GM12878 (cell line): ENCODE data around the gene PPM1D. TPM values are rescaled to one million over a fixed set of nuclear protein-coding genes. Genes with fewer than 3 reads are reported as not detected.

Experiments used
- ATAC-seq: fragments of 200-7000 bp; cut with Tn5 transposase; 3 replicates; pipeline ENCODE4 v1.9.1; 2020; ENCODE audit warnings: mild to moderate bottlenecking, moderate library complexity
- BruUV-seq: library from RNA; stranded (reverse); fragments of 400-500 nt; replicated peaks from 2 replicates; lab custom pipeline; 2021; lab: Mats Ljungman, UMichigan
- CTCF ChIA-PET: fragments of 300-600 bp; sonication (Branson Sonifier 250); formaldehyde crosslinking; extraction: SDS; loops from one replicate; lab custom pipeline; 2021; ENCODE audit warnings: inconsistent platforms; lab: Yijun Ruan, JAX
- POLR2A ChIA-PET: fragments of 350-600 bp; formaldehyde crosslinking; extraction: SDS; loops from one replicate; lab custom pipeline; 2021; ENCODE audit warnings: inconsistent platforms; lab: Charles Lee
- RAD21 ChIA-PET: fragments of 300-600 bp; sonication (Branson Sonifier 250); formaldehyde crosslinking; loops from one replicate; lab custom pipeline; 2023; ENCODE audit warnings: antibody characterized with exemption; ENCODE audit not compliant: unreplicated experiment; lab: Charles Lee
- SMC1A ChIA-PET: fragments of 300-600 bp; sonication (Branson Sonifier 250); formaldehyde crosslinking; loops from one replicate; lab custom pipeline; 2023; ENCODE audit not compliant: unreplicated experiment, uncharacterized antibody; lab: Charles Lee
- DNase-seq: peaks from one replicate; pipeline ENCODE4 v3.0.0-alpha.2; 2011; ENCODE audit warnings: low read depth, low spot score
- FAIRE-seq: peaks from 3 replicates; lab custom pipeline; 2011; peaks lifted over from hg19 to GRCh38; lab: Jason Lieb, UNC
- H2AFZ ChIP-seq: 2 replicates; pipeline ENCODE4 v1.6.0; 2011; ENCODE audit warnings: low read depth, low read length, control low read depth; ENCODE audit not compliant: control insufficient read depth
- H3K27ac ChIP-seq: 2 replicates; pipeline ENCODE4 v1.5.1; 2011; ENCODE audit warnings: control low read depth; ENCODE audit not compliant: control insufficient read depth, insufficient read depth
- H3K27me3 ChIP-seq, 2 experiments: replicated peaks in 1 of 2; 2 replicates each; pipeline versions ENCODE4 v1.6.0 to v1.6.1; 2011; ENCODE audit warnings: low read length in 1 of 2; ENCODE audit not compliant: control insufficient read depth in 2 of 2, insufficient read depth in 2 of 2
- H3K36me3 ChIP-seq, 2 experiments: 2 replicates each; pipeline ENCODE4 v1.5.1; 2011; ENCODE audit warnings: low read length in 1 of 2; ENCODE audit not compliant: control insufficient read depth in 2 of 2, insufficient read depth in 2 of 2
- H3K4me1 ChIP-seq: 2 replicates; pipeline ENCODE4 v1.6.1; 2011; ENCODE audit warnings: mild to moderate bottlenecking, low read length, moderate library complexity, mixed read lengths; ENCODE audit not compliant: control insufficient read depth, insufficient read depth
- H3K4me2 ChIP-seq: 2 replicates; pipeline ENCODE4 v1.6.0; 2011; ENCODE audit warnings: control low read depth; ENCODE audit not compliant: control insufficient read depth, insufficient read depth
- H3K4me3 ChIP-seq: fragments of 200-600 bp; sonication (generic); 2 replicates; pipeline ENCODE4 v1.5.1; 2016
- H3K79me2 ChIP-seq: 2 replicates; pipeline ENCODE4 v1.6.0; 2011; ENCODE audit warnings: low read length; ENCODE audit not compliant: control insufficient read depth, insufficient read depth
- H3K9ac ChIP-seq: 2 replicates; pipeline ENCODE4 v1.8.0; 2011; ENCODE audit warnings: low read length, control low read depth, mixed read lengths; ENCODE audit not compliant: control insufficient read depth, insufficient read depth
- H3K9me3 ChIP-seq: replicated peaks from 3 replicates; pipeline ENCODE4 v1.5.1; 2011; ENCODE audit warnings: mild to moderate bottlenecking, low read length; ENCODE audit not compliant: control insufficient read depth, insufficient read depth
- H4K20me1 ChIP-seq: 2 replicates; pipeline ENCODE4 v1.6.0; 2011; ENCODE audit not compliant: control insufficient read depth, insufficient read depth
- BRCA1 ChIP-seq: IDR thresholded peaks from 2 replicates; pipeline ENCODE4 v1.6.1; 2011; ENCODE audit warnings: low read depth, low read length, improper control_type of control experiment
- E4F1 ChIP-seq: fragments of 450-650 bp; IDR thresholded peaks from 2 replicates; pipeline ENCODE4 v1.6.1; 2018; ENCODE audit warnings: borderline replicate concordance, mild to moderate bottlenecking; ENCODE audit not compliant: partially characterized antibody
- IKZF2 ChIP-seq, 2 experiments: fragments of 450-650 bp; IDR thresholded peaks; 2 replicates each; pipeline ENCODE4 v1.6.1; 2017; ENCODE audit warnings: mild to moderate bottlenecking in 2 of 2, moderate library complexity in 2 of 2
- NFXL1 ChIP-seq: fragments of 450-650 bp; IDR thresholded peaks from 2 replicates; pipeline ENCODE4 v1.6.1; 2017; ENCODE audit warnings: antibody characterized with exemption, mild to moderate bottlenecking, borderline replicate concordance
- NFYB ChIP-seq: IDR thresholded peaks from 2 replicates; pipeline ENCODE4 v1.6.1; 2011; ENCODE audit warnings: low read depth, mild to moderate bottlenecking, low read length, improper control_type of control experiment, moderate library complexity; ENCODE audit not compliant: insufficient read depth
- SMARCA5 ChIP-seq: fragments of 450-650 bp; IDR thresholded peaks from 2 replicates; pipeline ENCODE4 v1.6.1; 2017; ENCODE audit warnings: mild to moderate bottlenecking
- STAT3 ChIP-seq: IDR thresholded peaks from 2 replicates; pipeline ENCODE4 v1.6.1; 2011; ENCODE audit warnings: low read depth, low read length, improper control_type of control experiment
- WGBS: methylation state at CpG from one replicate; pipeline ENCODE4 v1.1.6; 2016; ENCODE audit warnings: low lambda C conversion rate; ENCODE audit not compliant: insufficient replicate concordance, insufficient coverage; ENCODE audit errors: missing lambda C conversion rate; 5-methylcytosine and 5-hydroxymethylcytosine counted together
- in situ Hi-C: fragments of 300-500 bp; cut with MboI; formaldehyde crosslinking; loops from 9 replicates; pipeline ENCODE4 v1.14.3; 2018; ENCODE audit warnings: mixed read lengths
- intact Hi-C: fragments of 100-400 bp; cut with micrococcal nuclease; formaldehyde crosslinking; loops from one replicate; pipeline ENCODE4 v1.14.2; 2022; ENCODE audit not compliant: unreplicated experiment
- polyA plus RNA-seq, 11 experiments: library from polyadenylated mRNA; depleted of rRNA in 4 of 11; unstranded in 6 of 11; stranded (reverse) in 5 of 11; fragments of >200 nt; fragmentation: Nextera tagmentation in 4 of 11; fragmentation: Illumina TruSeq in 1 of 11; extraction: Ambion mirVana in 4 of 11; extraction: Trizol in 1 of 11; gene quantifications; 1 replicate in 1 of 11; 2 replicates in 10 of 11; pipeline versions ENCODE4 v1.2.1 to v1.2.3, GENCODE V29; 2011 to 2016; ENCODE audit warnings: inconsistent platforms in 2 of 11, missing spikeins in 2 of 11, low read depth in 1 of 11
- total RNA-seq, 4 experiments: library from RNA; depleted of rRNA in 3 of 4; stranded (reverse); fragments of >200 nt in 3 of 4; fragmentation: Illumina TruSeq in 1 of 4; extraction: Trizol in 1 of 4; gene quantifications; 2 replicates each; pipeline versions ENCODE4 v1.2.1 to v1.2.3, GENCODE V29; 2013 to 2021

Gene PPM1D
- total and polyA plus RNA-seq, 10 of the 15 experiments (the other 5 are each of a cell fraction or from before 2014, with no cell fraction given), result 1.9 to 20.8 (median 10.7) TPM

GRCh38 chr17:60653569-60653968 is 53.6 kb downstream of the PPM1D start:
- Histone ChIP-seq H3K27me3 (no peaks in the 10 kb centered on the region), H3K4me3 (no peak overlapping the region), H4K20me1 (no peaks in the 10 kb centered on the region), H3K4me2 (no peak overlapping the region), H3K79me2 (peaks cover 9% of the 10 kb centered on the region), H3K9ac (no peak overlapping the region), H3K4me1 (peaks cover 15% of the 10 kb centered on the region), H3K9me3 (no peaks in the 10 kb centered on the region), H3K36me3 (peaks cover 3% of the 10 kb centered on the region in 2 experiments; a peak in 3 of 4 replicates), H2AFZ (no peak overlapping the region), H3K27ac (no peak overlapping the region)
- ATAC-seq (no peak), DNase-seq (no peak), FAIRE-seq (no peak)
- POLR2A ChIA-PET, result no interaction called here
- RAD21 ChIA-PET, result no interaction called here
- TF ChIP-seq IKZF2 (IDR thresholded peaks at IDR 0.05), result no peak
- no peak for TF ChIP-seq BRCA1
- SMC1A ChIA-PET, result interaction anchor here (0.7 to 1.7 kb wide), 2 partner anchors 16 to 345 kb away, joined by 3 to 5 read pairs; no protein-coding TSS in a partner anchor
- CTCF ChIA-PET, result interaction anchor here (1.1 to 1.2 kb wide), 2 partner anchors 13 to 15 kb away, joined by 6 read pairs; no protein-coding TSS in a partner anchor
- intact Hi-C loops (no loop called here), in situ Hi-C loops (no loop called here)
- no TSS peak for BruUV-seq
- WGBS, result 100% methylated on average over 1 of the region's 1 CpG

GRCh38 chr17:60656499-60656898 is 56.5 kb downstream of the PPM1D start:
- CTCF ChIA-PET, result interaction anchor here (1.0 kb wide), 1 partner anchor 64 kb away, joined by 3 read pairs; no protein-coding TSS in a partner anchor
- no peaks in the 10 kb centered on the region for H3K27me3 ChIP-seq
- in situ Hi-C loops, result no loop called here
- DNase-seq (no peak), FAIRE-seq (no peak), ATAC-seq (no peak)
- no peak overlapping the region for H2AFZ ChIP-seq
- 100% methylated on average over 5 of the region's 5 CpGs for WGBS
- no TSS peak for BruUV-seq
- POLR2A ChIA-PET, result no interaction called here
- SMC1A ChIA-PET, result no interaction called here
- H3K4me1 ChIP-seq, result peaks cover 15% of the 10 kb centered on the region
- no peak overlapping the region for H3K4me3 ChIP-seq
- no peak for TF ChIP-seq STAT3
- TF ChIP-seq NFXL1, result peak; percentile 36; the same call in 1 of the 2 replicates
- TF ChIP-seq NFYB, result no peak
- TF ChIP-seq SMARCA5, result no peak
- no peak for TF ChIP-seq E4F1
- no peak overlapping the region for H3K4me2 ChIP-seq
- no peaks in the 10 kb centered on the region for H3K9me3 ChIP-seq
- no peak overlapping the region for H3K9ac ChIP-seq
- intact Hi-C loops, result no loop called here
- RAD21 ChIA-PET, result no interaction called here
- no peaks in the 10 kb centered on the region for H4K20me1 ChIP-seq
- H3K27ac ChIP-seq, result no peak overlapping the region
- H3K79me2 ChIP-seq, result peaks cover 9% of the 10 kb centered on the region
- peaks cover 0 to 3% of the 10 kb centered on the region in 2 experiments; a peak in 1 of 4 replicates for H3K36me3 ChIP-seq
